NCI-H524 treated with DMSO at 0.1 percent for 48 hours (cell line): ENCODE measurements around the gene NEXMIF.
"Not testable (repeated sequence)": the region's sequence is repeated elsewhere in the genome, so short reads cannot be mapped to it uniquely, and the experiment has no call there.

ENCODE experiments used
- DNase-seq: peaks from one replicate; lab custom pipeline; 2025; lab: John Stamatoyannopoulos, UW

NEXMIF gene

GRCh38 chrX:74925225-74926088 is at the start of gene NEXMIF:
TSS of gene NEXMIF (minus strand) at chrX:74925452.
- peak; percentile 8 for DNase-seq

GRCh38 chrX:74961962-74962361 is 36.7 kb upstream of the NEXMIF start:
- not testable (repeated sequence) for DNase-seq

GRCh38 chrX:74949717-74950116 is 24.5 kb upstream of the NEXMIF start:
- no peak for DNase-seq

- DNase-seq, result no peak
These were observed 15.2 kb upstream of the NEXMIF start for GRCh38 chrX:74940414-74940813.

GRCh38 chrX:74931214-74931613 is 6.0 kb upstream of the NEXMIF start:
- DNase-seq, result no peak

GRCh38 chrX:74924449-74925224 is 615 bp downstream of the NEXMIF start:
- DNase-seq, result peak; percentile 6

GRCh38 chrX:74923942-74924448 is 1.3 kb downstream of the NEXMIF start:
- peak; percentile 11 for DNase-seq

- no peak for DNase-seq
These were observed 2.2 kb downstream of the NEXMIF start for GRCh38 chrX:74922922-74923543.

GRCh38 chrX:74911494-74911893 is 13.8 kb downstream of the NEXMIF start:
- no peak for DNase-seq

- DNase-seq, result no peak
These were observed 18.8 kb downstream of the NEXMIF start for GRCh38 chrX:74906417-74906816.

- DNase-seq, result no peak
These were observed 22.4 kb downstream of the NEXMIF start for GRCh38 chrX:74902806-74903205.

GRCh38 chrX:74892561-74892960 is 32.7 kb downstream of the NEXMIF start:
- DNase-seq, result no peak

- no peak for DNase-seq
These were observed 34.4 kb downstream of the NEXMIF start for GRCh38 chrX:74890676-74891430.

GRCh38 chrX:74882383-74882782 is 42.9 kb downstream of the NEXMIF start:
- DNase-seq, result not testable (repeated sequence)

GRCh38 chrX:74865725-74866124 is 59.5 kb downstream of the NEXMIF start:
- DNase-seq, result no peak

- no peak for DNase-seq
These were observed 72.0 kb downstream of the NEXMIF start for GRCh38 chrX:74853255-74853654.

GRCh38 chrX:74835566-74835965 is 89.7 kb downstream of the NEXMIF start:
- DNase-seq, result no peak

GRCh38 chrX:74819797-74820196 is 105.5 kb downstream of the NEXMIF start:
- not testable (repeated sequence) for DNase-seq

- no peak for DNase-seq
These were observed 110.6 kb downstream of the NEXMIF start for GRCh38 chrX:74814681-74815080.

- DNase-seq, result no peak
These were observed 120.7 kb downstream of the NEXMIF start for GRCh38 chrX:74804574-74804973.

GRCh38 chrX:74800062-74800461 is 125.2 kb downstream of the NEXMIF start:
- no peak for DNase-seq
